Suprapubic skin (tissue), 4 donors: ENCODE results near the gene TBC1D17. TPM values are rescaled to one million over a fixed set of nuclear protein-coding genes. Genes with fewer than 3 reads are reported as not detected.

Experiments
- DNase-seq, 2 donors: peaks; one replicate each; pipeline ENCODE4 v3.0.0-alpha.2; 2019; ENCODE audit warnings: low spot score in 2 of 2
- H3K27ac ChIP-seq: fragments of 200-600 bp; sonication (generic); one replicate; pipeline ENCODE4 v1.5.1; 2019
- H3K27me3 ChIP-seq: fragments of 200-600 bp; sonication (generic); one replicate; pipeline ENCODE4 v1.5.1; 2019
- H3K36me3 ChIP-seq: fragments of 200-600 bp; sonication (generic); one replicate; pipeline ENCODE4 v1.5.1; 2019
- H3K4me1 ChIP-seq: fragments of 200-600 bp; sonication (generic); one replicate; pipeline ENCODE4 v1.5.1; 2019
- H3K4me3 ChIP-seq: fragments of 200-600 bp; sonication (generic); one replicate; pipeline ENCODE4 v1.5.1; 2019; ENCODE audit warnings: mild to moderate bottlenecking
- H3K9me3 ChIP-seq: fragments of 200-600 bp; sonication (generic); one replicate; pipeline ENCODE4 v1.5.1; 2019
- EP300 ChIP-seq: sonication (generic); formaldehyde crosslinking; IDR thresholded peaks from one replicate; pipeline ENCODE4 v1.6.1; 2017; ENCODE audit warnings: antibody characterized with exemption
- POLR2A ChIP-seq, 2 donors: fragments of 450-650 bp; IDR thresholded peaks; one replicate each; pipeline ENCODE4 v1.6.1; 2017; ENCODE audit warnings: antibody characterized with exemption in 2 of 2, mild to moderate bottlenecking in 2 of 2, moderate library complexity in 2 of 2
- POLR2AphosphoS5 ChIP-seq, 3 donors: sonication (generic); formaldehyde crosslinking; IDR thresholded peaks; one replicate each; pipeline ENCODE4 v1.6.1; 2017; ENCODE audit warnings: antibody characterized with exemption in 3 of 3
- WGBS: methylation state at CpG from one replicate; pipeline ENCODE4 v1.1.5; 2018; 5-methylcytosine and 5-hydroxymethylcytosine counted together
- total RNA-seq, 4 donors: library from RNA; depleted of rRNA; stranded (reverse); fragments of >200 nt; gene quantifications; one replicate each; pipeline ENCODE4 v1.1.0, GENCODE V29; 2016
- TF ChIP-seq, protein P1 (sequence below), 2 donors: fragments of 200-600 bp in 1 of 2; fragments of 450-650 bp in 1 of 2; sonication (generic) in 1 of 2; IDR thresholded peaks; one replicate each; pipeline ENCODE4 v1.5.1; 2016 to 2019; ENCODE audit warnings: antibody characterized with exemption in 2 of 2, mild to moderate bottlenecking in 1 of 2, moderate library complexity in 1 of 2

The TBC1D17 gene
- total RNA-seq, 4 donors from 2014 or later: 40.5 to 93.4 (median 59.4) TPM

DNA sequence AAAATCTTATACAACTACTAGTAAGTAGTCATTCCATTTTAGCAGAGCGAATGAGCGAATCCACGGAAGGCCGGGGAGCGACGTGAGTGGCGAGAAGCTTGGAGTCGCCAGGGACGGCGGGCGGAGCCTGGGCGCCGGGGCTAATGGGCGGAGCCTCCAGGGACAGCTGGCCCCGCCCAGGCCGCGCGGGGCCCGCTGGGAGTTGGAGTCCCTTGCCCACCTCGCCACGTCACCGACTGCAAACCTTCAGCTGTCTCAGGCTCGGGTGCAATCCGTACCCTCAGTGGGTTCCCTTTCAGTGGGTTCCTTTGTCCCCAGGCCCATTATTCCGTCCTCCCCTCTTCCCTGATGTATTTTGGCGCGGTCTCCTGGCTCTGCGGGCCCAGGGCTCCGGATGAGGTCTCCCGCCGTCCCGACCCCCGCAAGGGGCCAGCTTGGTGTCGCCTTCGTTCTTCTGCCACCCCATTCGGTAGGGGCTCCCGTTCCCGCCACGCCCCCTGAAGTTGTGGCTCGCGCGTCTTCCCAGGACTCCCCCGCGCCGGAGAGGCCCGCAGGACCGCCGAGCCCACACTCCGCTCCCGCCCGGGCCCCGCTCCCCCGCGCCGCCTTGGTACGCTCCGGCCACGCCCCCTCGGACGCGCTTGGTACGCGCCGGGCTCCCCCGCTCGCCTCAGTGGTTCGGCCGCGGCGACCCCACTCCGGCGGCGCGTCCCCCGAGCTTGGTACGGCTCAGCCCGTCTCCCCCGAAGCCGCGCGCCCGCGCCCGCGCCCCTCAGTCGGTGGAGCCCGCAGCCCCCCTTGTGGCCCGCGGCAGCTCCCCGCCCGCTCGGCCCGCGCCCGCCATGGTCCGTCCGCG, 26.8 kb upstream of the TBC1D17 start, which contains the start of gene PTOV1:
Gene PTOV1, plus strand, starts transcription at position 673 of the 856 bp plus-strand sequence.
- under 1% methylated on average over 74 of the region's 98 CpGs for WGBS

DNA sequence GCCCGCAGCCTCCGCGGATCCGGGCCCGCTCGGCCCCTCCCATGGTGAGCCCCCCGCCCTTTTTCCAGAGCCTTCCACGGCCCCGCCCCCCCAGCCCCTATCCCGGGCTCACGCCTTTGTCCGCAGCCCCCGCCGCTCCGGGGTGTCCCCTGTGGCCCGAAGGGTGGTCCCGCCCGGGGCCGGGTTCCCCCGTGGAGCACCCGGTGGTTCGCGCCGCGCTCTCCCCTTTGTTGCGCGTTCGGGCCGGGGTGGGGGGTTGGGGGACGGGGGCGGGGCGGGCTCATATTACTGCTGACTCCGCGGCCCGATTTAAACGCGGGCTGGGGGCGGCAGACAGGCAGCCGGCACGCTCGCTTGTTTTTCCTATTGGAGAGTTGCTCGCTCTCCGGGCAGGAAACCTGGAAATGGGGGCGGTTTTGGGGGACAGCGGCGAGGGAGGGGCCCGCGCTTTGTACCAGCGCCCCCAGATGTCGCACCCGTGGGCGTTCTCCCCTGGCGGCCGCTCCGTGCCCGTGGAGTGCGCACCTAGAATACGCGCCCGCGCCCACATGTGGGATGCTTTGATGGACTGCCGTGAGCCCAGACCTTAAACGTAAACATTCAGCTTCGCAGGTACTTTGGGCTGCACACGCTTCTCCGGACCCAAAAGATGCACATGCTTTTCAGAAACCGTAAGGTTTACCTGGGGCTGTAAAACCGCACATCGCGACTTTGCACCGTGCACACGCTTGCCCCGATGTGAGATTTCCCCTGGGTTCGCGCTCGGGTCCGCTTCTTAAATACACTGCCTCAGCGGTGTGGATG, 25.8 kb upstream of the TBC1D17 start:
- Histone ChIP-seq H3K27me3 (no peaks in the 10 kb centered on the region), H3K4me3 (peak overlapping the region; percentile 98), H3K27ac (peak overlapping the region; percentile 99), H3K36me3 (peaks cover 24% of the 10 kb centered on the region), H3K9me3 (no peaks in the 10 kb centered on the region), H3K4me1 (peaks cover 42% of the 10 kb centered on the region)
- WGBS: 2% methylated on average over 56 of the region's 78 CpGs
- peak in 1 of 2 donors; percentile 74 for DNase-seq
- TF ChIP-seq POLR2A (IDR thresholded peaks at IDR 0.05) (no peak), POLR2AphosphoS5 (IDR thresholded peaks at IDR 0.05) (no peak), EP300 (no peak)
- TF ChIP-seq, protein P1, sequence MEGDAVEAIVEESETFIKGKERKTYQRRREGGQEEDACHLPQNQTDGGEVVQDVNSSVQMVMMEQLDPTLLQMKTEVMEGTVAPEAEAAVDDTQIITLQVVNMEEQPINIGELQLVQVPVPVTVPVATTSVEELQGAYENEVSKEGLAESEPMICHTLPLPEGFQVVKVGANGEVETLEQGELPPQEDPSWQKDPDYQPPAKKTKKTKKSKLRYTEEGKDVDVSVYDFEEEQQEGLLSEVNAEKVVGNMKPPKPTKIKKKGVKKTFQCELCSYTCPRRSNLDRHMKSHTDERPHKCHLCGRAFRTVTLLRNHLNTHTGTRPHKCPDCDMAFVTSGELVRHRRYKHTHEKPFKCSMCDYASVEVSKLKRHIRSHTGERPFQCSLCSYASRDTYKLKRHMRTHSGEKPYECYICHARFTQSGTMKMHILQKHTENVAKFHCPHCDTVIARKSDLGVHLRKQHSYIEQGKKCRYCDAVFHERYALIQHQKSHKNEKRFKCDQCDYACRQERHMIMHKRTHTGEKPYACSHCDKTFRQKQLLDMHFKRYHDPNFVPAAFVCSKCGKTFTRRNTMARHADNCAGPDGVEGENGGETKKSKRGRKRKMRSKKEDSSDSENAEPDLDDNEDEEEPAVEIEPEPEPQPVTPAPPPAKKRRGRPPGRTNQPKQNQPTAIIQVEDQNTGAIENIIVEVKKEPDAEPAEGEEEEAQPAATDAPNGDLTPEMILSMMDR (IDR thresholded peaks at IDR 0.05): no peak

More for the DNA sequence above, 26.8 kb upstream of the TBC1D17 start, which contains the start of gene PTOV1:
- peaks cover 42% of the 10 kb centered on the region for H3K4me1 ChIP-seq
- peaks cover 15% of the 10 kb centered on the region for H3K36me3 ChIP-seq
- no peaks in the 10 kb centered on the region for H3K9me3 ChIP-seq
- no peaks in the 10 kb centered on the region for H3K27me3 ChIP-seq
- peak; percentile 94 to 95 for DNase-seq
- peak within 1 kb of the TSS; percentile 99 for H3K27ac ChIP-seq
- peak within 1 kb of the TSS; percentile 98 for H3K4me3 ChIP-seq
- TF ChIP-seq POLR2A (IDR thresholded peaks at IDR 0.05): peak; percentile 6 to 78
- TF ChIP-seq, protein P1 (IDR thresholded peaks at IDR 0.05): no peak
- TF ChIP-seq POLR2AphosphoS5 (IDR thresholded peaks at IDR 0.05): peak; percentile 18 to 52 (median 47)

DNA sequence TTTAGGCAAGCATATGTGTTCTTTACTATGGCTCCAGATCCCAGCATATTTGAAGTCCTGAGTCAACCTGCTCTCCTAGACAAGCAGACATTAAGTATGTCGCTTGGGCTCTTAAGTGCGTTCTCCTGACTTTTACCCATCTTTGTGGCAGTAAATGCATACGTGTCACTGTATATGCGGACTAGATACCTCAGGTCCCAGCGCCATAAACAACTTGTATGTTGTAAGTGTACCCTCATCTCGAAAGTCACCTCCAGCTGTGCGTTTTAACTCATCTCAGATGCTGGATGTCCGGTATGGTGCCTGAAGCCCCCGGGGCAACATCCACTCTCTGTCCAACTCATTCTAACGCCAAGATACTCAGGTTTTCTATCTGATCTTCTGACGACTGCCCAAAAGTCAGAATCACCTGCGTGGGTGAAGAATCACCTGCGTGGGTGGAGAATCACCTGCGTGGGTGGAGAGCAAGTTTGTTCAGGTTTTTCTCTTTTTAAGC, 24.8 kb upstream of the TBC1D17 start:
- no peak overlapping the region for H3K27ac ChIP-seq
- H3K9me3 ChIP-seq: no peaks in the 10 kb centered on the region
- WGBS: 64% methylated on average over 14 of the region's 14 CpGs
- no peak for DNase-seq
- H3K27me3 ChIP-seq: no peaks in the 10 kb centered on the region
- TF ChIP-seq POLR2A (IDR thresholded peaks at IDR 0.05) (no peak), POLR2AphosphoS5 (IDR thresholded peaks at IDR 0.05) (no peak), EP300 (no peak)
- TF ChIP-seq, protein P1 (IDR thresholded peaks at IDR 0.05): no peak
- peaks cover 35% of the 10 kb centered on the region for H3K36me3 ChIP-seq
- peaks cover 42% of the 10 kb centered on the region for H3K4me1 ChIP-seq
- peak overlapping the region; percentile 98 for H3K4me3 ChIP-seq

DNA sequence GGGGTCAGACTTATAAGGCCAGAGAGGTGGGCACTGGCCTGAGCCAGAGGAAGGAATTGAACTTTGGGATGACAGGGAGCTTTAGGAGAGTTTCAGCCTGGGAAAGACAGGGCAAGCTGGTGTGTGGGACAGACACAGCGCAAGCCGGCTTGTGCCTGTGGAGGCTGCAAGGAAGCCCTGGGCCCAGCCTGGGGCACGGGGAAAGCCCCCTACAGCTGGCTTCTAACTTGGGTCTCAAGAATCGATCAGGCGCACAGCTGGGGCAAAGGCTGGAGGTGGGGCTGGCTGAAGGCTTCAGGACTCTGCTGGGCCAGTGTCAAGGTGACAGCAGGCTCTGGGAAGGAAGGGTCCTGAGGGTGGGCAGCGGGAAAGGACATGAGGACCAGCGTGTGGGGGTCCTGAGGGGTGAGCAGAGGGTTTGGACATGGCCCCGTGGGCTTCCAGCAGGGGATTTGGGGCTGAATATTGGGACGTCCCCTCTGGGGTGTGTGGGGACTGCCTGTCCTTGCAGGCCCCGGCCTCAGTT, 23.6 kb upstream of the TBC1D17 start:
- WGBS: 78% methylated on average over 9 of the region's 10 CpGs
- Histone ChIP-seq H3K9me3 (no peaks in the 10 kb centered on the region), H3K4me1 (peaks cover 39% of the 10 kb centered on the region), H3K36me3 (peaks cover 47% of the 10 kb centered on the region), H3K27me3 (no peaks in the 10 kb centered on the region), H3K27ac (no peak overlapping the region), H3K4me3 (no peak overlapping the region)
- TF ChIP-seq, protein P1 (IDR thresholded peaks at IDR 0.05): no peak
- TF ChIP-seq POLR2AphosphoS5 (IDR thresholded peaks at IDR 0.05) (no peak), EP300 (no peak), POLR2A (IDR thresholded peaks at IDR 0.05) (no peak)
- peak in 1 of 2 donors; percentile 59 for DNase-seq
